ENCODE results near the gene WSCD2. TPM values are rescaled to one million over a fixed set of nuclear protein-coding genes. Genes with fewer than 3 reads are reported as not detected.

Gene WSCD2
- total RNA-seq, 4 donors from 2014 or later: 0.46 to 1.3 (median 0.50) TPM; not detected in 1

GRCh38 chr12:108106599-108106998 lies 22.5 kb upstream of the WSCD2 start:
- DNase-seq (ENCODE audit: low spot score) (no peak), ATAC-seq (ENCODE audit: low FRiP score) (no peak)
- TF ChIP-seq CTCF (IDR thresholded peaks at IDR 0.05): no peak

- DNase-seq (ENCODE audit: low spot score): no peak
- no peak for TF ChIP-seq CTCF (IDR thresholded peaks at IDR 0.05)
- no peak for ATAC-seq (ENCODE audit: low FRiP score)
Measured at GRCh38 chr12:108107293-108107692, 21.8 kb upstream of the WSCD2 start.

- ATAC-seq (ENCODE audit: low FRiP score): no peak
- TF ChIP-seq CTCF (IDR thresholded peaks at IDR 0.05): no peak
- no peak for DNase-seq (ENCODE audit: low spot score)
Measured at GRCh38 chr12:108109504-108109903, 19.6 kb upstream of the WSCD2 start.

- ATAC-seq (ENCODE audit: low FRiP score) (no peak), DNase-seq (ENCODE audit: low spot score) (no peak)
- no peak for TF ChIP-seq CTCF (IDR thresholded peaks at IDR 0.05)
Measured at GRCh38 chr12:108109954-108110353, 19.1 kb upstream of the WSCD2 start.

- DNase-seq (ENCODE audit: low spot score) (no peak), ATAC-seq (ENCODE audit: low FRiP score) (no peak)
- no peak for TF ChIP-seq CTCF (IDR thresholded peaks at IDR 0.05)
Measured at GRCh38 chr12:108110844-108111243, 18.2 kb upstream of the WSCD2 start.

GRCh38 chr12:108112832-108113556 lies 16.1 kb upstream of the WSCD2 start:
- ATAC-seq (ENCODE audit: low FRiP score): no peak
- TF ChIP-seq CTCF (IDR thresholded peaks at IDR 0.05): no peak

More at GRCh38 chr12:108112832-108113556, 16.1 kb upstream of the WSCD2 start:
- DNase-seq (ENCODE audit: low spot score): no peak

Data from omental fat pad (tissue), 4 donors.